DOHH2 (cell line): ENCODE data around the gene SPAG16.

Source experiments
- EZH2phosphoT487 ChIP-seq: fragments of 200-600 bp; sonication (generic); IDR thresholded peaks from 2 replicates; pipeline ENCODE4 v1.6.1; 2017; ENCODE audit warnings: borderline replicate concordance, mild to moderate bottlenecking, antibody characterized with exemption, low read length, moderate library complexity, mixed read lengths
- TF ChIP-seq, protein P1 (sequence below): fragments of 200-600 bp; sonication (generic); IDR thresholded peaks from one replicate; pipeline ENCODE4 v1.5.1; 2014; ENCODE audit warnings: antibody characterized with exemption, mild to moderate bottlenecking, low read depth, low read length; ENCODE audit not compliant: poor library complexity, severe bottlenecking

DNA sequence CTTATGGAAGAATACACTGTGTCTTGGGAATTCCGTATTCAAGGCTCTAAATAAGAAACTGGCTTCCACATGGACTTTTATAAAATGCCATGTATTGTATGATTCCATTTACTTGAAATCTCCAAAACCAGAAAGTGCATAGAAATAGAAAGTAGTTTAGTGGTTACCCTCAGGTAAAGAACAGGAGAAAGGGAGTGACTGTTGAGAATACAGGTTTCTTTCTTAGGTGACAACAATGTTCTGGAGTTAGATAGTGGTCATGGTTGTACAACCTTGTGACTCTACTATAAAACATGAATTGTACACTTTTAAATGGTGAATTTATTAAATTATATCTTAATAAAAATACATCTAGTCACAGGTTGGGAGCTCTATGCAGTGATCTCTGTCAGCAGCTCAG lies 481.8 kb downstream of the SPAG16 start:
- TF ChIP-seq, protein P1, sequence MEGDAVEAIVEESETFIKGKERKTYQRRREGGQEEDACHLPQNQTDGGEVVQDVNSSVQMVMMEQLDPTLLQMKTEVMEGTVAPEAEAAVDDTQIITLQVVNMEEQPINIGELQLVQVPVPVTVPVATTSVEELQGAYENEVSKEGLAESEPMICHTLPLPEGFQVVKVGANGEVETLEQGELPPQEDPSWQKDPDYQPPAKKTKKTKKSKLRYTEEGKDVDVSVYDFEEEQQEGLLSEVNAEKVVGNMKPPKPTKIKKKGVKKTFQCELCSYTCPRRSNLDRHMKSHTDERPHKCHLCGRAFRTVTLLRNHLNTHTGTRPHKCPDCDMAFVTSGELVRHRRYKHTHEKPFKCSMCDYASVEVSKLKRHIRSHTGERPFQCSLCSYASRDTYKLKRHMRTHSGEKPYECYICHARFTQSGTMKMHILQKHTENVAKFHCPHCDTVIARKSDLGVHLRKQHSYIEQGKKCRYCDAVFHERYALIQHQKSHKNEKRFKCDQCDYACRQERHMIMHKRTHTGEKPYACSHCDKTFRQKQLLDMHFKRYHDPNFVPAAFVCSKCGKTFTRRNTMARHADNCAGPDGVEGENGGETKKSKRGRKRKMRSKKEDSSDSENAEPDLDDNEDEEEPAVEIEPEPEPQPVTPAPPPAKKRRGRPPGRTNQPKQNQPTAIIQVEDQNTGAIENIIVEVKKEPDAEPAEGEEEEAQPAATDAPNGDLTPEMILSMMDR: no peak
- no peak for TF ChIP-seq EZH2phosphoT487
